CD4-positive, alpha-beta T cell treated with Interleukin-15 for 4 hours (primary cell): ENCODE results near the gene B4GALT1.

ENCODE experiments used
- DNase-seq: peaks from one replicate; pipeline ENCODE4 v3.0.0-alpha.2; 2020; ENCODE audit warnings: low spot score

The B4GALT1 gene, protein sequence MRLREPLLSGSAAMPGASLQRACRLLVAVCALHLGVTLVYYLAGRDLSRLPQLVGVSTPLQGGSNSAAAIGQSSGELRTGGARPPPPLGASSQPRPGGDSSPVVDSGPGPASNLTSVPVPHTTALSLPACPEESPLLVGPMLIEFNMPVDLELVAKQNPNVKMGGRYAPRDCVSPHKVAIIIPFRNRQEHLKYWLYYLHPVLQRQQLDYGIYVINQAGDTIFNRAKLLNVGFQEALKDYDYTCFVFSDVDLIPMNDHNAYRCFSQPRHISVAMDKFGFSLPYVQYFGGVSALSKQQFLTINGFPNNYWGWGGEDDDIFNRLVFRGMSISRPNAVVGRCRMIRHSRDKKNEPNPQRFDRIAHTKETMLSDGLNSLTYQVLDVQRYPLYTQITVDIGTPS

GRCh38 chr9:33167084-33167971, at the start of gene B4GALT1:
B4GALT1 (minus strand) TSS chr9:33167336; CDS start chr9:33167169, 167 bp downstream.
- DNase-seq: peak; percentile 97

DNA sequence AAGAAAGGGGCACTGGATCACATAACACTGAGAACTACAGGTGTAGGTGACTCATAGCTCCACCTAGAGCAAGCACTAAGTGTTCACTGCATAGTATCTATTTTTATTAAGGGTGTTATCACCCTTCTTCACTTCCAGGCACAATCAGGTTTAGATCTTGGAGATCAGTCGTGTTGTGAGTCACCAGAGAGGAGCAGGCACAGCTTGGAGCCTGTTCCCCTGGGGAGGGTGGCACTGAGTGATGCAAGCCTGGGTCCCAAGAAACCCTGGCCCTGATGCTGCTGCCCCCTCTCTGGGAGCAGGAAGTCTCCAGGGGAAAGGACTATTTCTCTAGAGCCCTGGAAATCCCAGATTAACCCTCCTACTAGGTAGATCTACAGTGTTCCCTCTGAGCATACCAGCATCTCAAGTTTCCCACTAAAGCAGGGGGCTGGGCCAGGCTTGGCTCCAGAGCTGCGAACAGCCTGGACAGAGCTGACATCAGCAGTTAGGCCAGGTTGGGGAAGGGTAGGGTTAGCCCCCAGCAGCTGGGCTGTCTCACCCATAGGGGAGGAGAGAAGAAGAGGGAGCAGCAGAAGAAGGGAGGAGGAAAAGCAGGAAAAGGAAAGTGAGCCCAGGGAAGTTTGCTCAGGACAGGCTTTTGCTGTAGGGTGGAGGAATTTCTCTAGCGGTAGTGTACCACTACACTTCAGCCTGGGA, 44.7 kb upstream of the B4GALT1 start:
- DNase-seq: no peak

- DNase-seq: no peak
Measured at GRCh38 chr9:33210006-33210715, 43.0 kb upstream of the B4GALT1 start.

- no peak for DNase-seq
Measured at GRCh38 chr9:33209394-33209793, 42.3 kb upstream of the B4GALT1 start.

DNA sequence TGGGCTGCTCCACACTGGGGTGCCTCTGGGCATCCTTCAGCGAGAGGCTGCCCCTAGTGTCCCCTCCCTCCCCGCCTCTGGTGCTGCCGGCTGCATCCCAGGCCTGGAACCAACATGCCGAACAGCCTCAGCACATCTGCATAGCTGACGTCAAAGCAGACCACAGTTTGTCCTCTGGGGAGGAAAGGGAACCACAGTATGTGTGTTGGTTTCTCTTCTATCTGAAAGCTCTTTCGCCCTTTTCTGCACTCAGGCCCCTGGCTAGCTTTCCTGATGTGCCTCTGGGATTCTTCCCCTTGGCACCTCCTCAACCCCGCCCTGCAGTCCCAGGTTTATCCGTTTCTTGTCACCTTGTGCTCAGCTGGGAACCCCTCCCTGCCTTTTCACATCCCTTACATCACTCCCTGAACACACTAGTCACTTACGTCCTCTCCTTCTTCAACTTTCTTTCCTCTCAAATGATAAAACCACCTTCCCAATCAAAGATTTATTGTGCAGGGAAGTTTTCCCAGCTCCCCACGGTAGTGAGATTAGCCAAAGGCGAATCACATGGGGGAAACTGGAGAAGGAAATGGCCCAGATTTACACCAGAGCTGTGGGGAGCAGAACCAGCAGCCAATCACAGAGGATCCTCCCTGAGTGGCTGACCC, 35.5 kb upstream of the B4GALT1 start:
- DNase-seq: no peak

GRCh38 chr9:33202018-33202417, 34.9 kb upstream of the B4GALT1 start:
- DNase-seq: no peak

- no peak for DNase-seq
Measured at GRCh38 chr9:33198165-33198564, 31.0 kb upstream of the B4GALT1 start.

- DNase-seq: no peak
Measured at GRCh38 chr9:33197279-33198152, 30.4 kb upstream of the B4GALT1 start.

- no peak for DNase-seq
Measured at GRCh38 chr9:33196736-33197135, 29.6 kb upstream of the B4GALT1 start.

- no peak for DNase-seq
Measured at GRCh38 chr9:33193818-33194217, 26.7 kb upstream of the B4GALT1 start.

DNA sequence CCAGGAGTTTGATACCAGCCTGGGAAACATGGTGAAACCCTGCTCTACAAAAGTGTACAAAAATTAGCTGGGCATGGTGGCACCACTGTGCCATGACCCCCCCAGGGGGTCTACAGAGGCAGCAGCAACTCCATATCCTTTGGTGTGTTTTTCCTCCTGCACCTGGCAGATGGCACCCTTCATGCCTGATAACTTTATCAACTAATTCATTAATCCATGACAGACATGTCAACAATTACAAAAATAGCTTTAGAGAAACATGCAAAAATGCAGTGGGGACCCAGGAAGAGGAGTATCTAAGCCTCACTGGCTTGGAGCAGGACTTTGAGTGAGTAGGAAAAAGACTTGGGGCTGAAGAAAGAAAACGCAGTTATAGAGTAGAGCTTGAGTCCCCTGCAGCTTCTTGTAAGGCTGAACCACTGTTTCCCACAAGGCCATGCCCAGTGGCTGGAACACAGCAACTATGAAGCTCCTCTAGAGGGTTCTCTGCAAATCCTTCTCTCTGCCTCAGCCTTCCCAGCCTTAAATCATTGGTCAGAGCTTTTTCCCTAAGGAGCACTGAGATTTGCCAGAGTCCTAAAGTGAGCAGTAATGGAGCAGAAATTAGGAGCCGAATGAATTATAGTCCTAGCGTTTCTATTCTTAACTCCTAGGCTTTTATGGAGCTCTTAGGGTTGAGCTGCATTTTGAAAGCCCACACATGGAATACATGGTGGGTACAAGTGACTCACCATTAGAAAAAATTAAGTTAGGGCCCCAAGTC, 25.5 kb upstream of the B4GALT1 start:
- no peak for DNase-seq

DNA sequence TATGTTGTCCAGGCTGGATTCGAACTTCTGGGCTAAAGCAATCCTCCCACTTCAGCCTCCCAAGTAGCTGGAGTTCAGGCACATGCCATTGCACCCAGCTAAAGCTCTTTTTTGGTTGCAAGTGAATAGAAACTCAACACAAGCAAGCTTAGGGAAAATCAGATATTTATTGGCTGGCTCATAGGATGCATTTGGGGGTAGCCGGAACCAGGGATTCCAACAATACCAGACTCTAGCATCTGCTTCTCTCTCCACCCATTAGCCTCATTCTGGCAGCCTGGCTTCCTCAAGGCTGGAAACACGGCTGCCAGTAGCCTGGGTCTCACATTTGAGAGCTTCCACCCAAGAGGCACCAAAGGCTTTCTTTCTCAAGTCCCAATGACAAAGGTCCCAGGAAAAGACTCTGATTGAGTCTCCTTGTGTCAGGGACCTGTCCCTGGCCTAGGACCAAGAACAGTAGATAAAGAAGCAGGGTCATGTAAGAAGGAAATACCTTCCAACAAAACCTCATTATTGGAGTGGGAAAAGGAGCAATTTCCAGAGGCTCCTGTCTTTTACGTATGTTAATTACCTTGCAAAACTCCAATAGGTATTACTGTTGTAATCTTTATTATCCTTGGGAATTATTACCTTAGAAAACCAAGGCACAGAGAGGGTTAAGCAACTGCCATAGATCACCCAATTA, 23.0 kb upstream of the B4GALT1 start:
- DNase-seq: no peak

- DNase-seq: no peak
Measured at GRCh38 chr9:33189331-33189791, 22.2 kb upstream of the B4GALT1 start.

DNA sequence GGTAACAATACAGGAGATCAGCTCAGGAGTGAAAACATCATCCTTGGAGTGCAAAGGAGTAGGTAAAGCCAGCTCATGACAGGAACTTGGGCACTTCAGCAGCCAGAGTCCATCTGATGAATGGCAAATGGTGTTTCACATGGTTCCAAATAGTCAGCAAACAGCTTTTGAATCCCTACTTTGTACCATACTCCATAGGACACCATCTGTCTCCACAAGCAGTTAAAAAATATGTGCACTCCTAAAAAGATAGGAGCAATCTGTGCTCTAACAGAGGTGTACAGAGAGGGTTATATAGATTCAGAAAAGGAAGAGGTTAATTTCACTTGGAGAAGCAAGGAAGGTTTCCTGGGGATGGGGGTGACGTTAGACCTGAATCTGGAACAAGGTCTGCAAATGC, 21.6 kb upstream of the B4GALT1 start:
- no peak for DNase-seq

- no peak for DNase-seq
Measured at GRCh38 chr9:33187519-33188218, 20.5 kb upstream of the B4GALT1 start.

GRCh38 chr9:33186457-33187168, 19.5 kb upstream of the B4GALT1 start:
- no peak for DNase-seq

DNA sequence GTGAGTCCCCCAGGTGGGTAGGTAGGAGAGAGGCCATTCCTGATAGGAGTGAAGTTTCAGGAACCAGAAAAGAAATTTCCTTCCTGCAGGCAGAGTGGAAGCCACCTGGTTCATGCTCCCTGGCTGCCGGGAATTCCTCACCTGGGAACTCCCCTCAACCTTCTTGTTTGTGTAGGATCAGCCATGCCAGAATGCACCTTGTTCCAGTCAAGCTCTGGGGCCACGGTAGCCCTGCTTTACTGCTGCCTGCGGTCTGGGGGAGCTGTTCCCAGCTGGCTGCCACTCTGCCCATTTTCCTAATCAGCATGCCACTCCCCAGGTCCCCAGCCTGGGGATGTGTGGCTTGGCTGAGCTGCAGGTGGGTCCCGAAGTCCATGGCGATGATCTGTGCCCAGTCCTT, 18.7 kb upstream of the B4GALT1 start:
- DNase-seq: no peak

DNA sequence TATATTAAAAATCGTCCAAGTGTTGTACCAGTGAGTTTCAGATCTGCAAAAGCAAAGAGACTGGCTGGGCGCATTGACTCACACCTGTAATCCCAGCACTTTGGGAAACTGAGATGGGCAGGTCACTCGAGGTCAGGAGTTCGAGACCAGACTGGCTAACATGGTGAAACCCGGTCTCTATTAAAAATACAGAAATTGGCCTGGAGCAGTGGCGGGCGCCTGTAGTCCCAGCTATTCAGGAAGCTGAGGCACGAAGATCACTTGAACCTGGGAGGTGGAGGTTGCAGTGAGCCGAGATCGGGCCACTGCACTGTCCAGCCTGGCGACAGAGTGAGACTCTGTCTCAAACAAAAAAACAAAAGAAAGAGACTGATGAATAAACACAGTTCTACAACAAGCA, 18.3 kb upstream of the B4GALT1 start:
- no peak for DNase-seq
